Measurements from ENCODE around the gene PSMD4.

The PSMD4 gene

DNA sequence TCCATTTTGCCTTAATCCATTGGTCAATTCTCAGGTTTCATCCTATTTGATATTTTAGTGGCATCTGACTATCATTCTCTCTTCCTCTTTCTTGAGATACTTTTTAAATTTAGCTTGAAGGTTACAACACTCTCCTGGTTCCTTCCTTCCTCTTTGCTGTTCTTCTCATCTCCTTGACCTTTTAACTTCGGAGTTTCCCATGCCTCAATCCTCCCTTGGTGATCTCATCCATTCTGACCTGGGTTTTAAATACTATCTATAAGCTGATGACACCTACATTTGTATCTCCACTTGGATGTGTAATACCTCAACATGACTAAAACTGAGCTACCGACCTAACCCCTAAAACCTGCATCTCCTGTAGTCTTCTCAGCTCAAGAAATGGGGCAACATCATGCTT, 22.7 kb downstream of the PSMD4 start:
- Histone ChIP-seq H3K9ac (ENCODE audit: low read depth, low read length) (no peak overlapping the region), H3K9me3 (ENCODE audit: control insufficient read depth, insufficient read depth, low read length) (no peaks in the 10 kb centered on the region), H3K27me3 (ENCODE audit: control insufficient read depth, insufficient read depth, low read length) (no peaks in the 10 kb centered on the region), H3K36me3 (ENCODE audit: control insufficient read depth, insufficient read depth, low read length) (no peaks in the 10 kb centered on the region), H3K4me1 (ENCODE audit: control insufficient read depth, insufficient read depth, low read length) (no peaks in the 10 kb centered on the region), H3K4me3 (ENCODE audit: low read depth, low read length) (no peak overlapping the region)

DNA sequence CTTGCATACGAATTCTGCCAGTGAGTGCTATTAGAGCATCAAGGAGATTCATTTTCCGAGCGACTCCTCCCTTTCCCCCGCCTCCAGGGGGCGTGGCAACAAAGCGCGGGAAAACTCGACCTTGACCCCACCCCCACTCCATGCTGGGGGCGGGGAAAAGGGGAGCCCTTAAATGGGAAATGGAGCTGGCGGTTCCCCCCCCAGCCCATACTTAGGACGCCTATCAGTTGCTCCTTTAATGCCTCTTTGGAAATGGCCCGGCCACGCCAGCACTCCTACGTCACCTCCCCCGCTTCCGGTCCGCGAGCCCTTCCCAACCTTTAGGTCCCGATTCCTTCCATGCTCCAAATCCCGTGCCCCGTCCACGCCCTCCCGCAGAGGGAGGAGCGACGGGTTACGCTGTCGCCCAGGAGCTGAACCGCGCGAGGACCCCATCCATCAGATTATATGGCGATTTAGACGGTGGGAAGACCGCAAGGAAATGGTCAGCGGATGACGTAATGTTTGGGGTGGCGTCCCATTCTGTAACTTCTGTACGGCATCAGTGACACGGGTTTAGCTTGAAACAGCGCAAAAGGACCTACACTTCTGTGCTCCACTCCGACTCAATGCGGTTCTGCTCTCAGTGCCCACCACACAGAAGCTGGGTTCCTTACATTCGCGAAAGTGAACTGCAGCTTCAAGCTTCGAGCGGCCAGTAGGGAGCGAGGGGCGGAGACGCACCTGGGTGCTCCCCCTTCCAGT, 26.9 kb downstream of the PSMD4 start:
- no peaks in the 10 kb centered on the region for H3K27me3 ChIP-seq (ENCODE audit: control insufficient read depth, insufficient read depth, low read length)
- no peaks in the 10 kb centered on the region for H3K9me3 ChIP-seq (ENCODE audit: control insufficient read depth, insufficient read depth, low read length)
- peak overlapping the region; percentile 79 for H3K4me3 ChIP-seq (ENCODE audit: low read depth, low read length)
- H3K36me3 ChIP-seq (ENCODE audit: control insufficient read depth, insufficient read depth, low read length): peaks cover 9% of the 10 kb centered on the region
- peak overlapping the region; percentile 90 for H3K9ac ChIP-seq (ENCODE audit: low read depth, low read length)
- H3K4me1 ChIP-seq (ENCODE audit: control insufficient read depth, insufficient read depth, low read length): peaks cover 8% of the 10 kb centered on the region

DNA sequence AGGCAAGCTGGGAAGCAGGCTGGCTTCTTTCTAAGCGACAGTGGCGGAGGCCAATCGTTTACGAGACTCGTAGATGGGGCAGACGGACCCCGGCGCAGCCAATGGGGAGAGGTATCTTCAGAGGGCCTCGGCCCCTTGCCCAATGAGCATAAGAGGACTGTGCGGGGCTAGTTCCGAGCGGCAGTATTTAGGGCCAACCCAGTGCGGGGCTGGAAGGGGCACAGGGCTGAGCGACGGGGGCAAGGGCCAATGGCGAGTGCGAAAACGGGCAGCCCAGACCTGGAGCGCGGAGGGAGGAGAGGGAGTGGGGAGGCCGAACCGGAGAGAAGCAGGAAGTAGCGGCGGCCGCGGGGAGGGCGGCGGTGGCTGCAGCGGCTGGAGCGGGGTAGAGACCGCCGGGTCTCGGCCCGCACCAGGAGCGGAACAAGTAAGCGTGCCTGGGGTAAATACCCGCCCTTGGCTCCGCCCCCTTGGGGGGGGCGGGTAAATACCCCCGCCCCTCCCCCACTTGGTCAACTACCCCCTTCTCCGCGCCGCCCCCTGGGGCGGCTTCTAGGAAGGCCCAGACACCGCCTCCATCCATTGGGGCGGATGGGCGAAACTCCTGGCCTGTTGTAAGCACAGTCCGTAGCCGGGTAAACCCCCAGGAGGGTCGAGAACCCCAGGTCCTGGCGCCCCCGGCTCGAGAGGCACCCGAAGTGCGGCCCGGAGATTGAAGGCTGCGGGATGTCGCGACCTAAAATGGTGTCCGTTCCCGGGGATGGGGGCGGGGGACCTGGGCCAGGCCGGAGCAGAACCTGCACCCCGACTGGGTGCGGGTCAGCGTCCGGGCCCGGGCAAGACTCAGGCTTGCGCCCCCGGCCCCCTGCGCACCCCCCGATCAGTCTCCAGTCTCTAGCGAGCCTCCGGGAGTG, 27.7 kb downstream of the PSMD4 start, which contains the start of gene ZNF687:
Gene ZNF687, plus strand, starts transcription at position 331 of the 914 bp plus-strand sequence. CDS start 3,993 bp downstream, outside the sequence.
- Histone ChIP-seq H3K9ac (ENCODE audit: low read depth, low read length) (peak within 1 kb of the TSS; percentile 90), H3K4me3 (ENCODE audit: low read depth, low read length) (peak within 1 kb of the TSS; percentile 79), H3K27me3 (ENCODE audit: control insufficient read depth, insufficient read depth, low read length) (no peaks in the 10 kb centered on the region), H3K4me1 (ENCODE audit: control insufficient read depth, insufficient read depth, low read length) (peaks cover 8% of the 10 kb centered on the region), H3K36me3 (ENCODE audit: control insufficient read depth, insufficient read depth, low read length) (peaks cover 17% of the 10 kb centered on the region), H3K9me3 (ENCODE audit: control insufficient read depth, insufficient read depth, low read length) (no peaks in the 10 kb centered on the region)

DNA sequence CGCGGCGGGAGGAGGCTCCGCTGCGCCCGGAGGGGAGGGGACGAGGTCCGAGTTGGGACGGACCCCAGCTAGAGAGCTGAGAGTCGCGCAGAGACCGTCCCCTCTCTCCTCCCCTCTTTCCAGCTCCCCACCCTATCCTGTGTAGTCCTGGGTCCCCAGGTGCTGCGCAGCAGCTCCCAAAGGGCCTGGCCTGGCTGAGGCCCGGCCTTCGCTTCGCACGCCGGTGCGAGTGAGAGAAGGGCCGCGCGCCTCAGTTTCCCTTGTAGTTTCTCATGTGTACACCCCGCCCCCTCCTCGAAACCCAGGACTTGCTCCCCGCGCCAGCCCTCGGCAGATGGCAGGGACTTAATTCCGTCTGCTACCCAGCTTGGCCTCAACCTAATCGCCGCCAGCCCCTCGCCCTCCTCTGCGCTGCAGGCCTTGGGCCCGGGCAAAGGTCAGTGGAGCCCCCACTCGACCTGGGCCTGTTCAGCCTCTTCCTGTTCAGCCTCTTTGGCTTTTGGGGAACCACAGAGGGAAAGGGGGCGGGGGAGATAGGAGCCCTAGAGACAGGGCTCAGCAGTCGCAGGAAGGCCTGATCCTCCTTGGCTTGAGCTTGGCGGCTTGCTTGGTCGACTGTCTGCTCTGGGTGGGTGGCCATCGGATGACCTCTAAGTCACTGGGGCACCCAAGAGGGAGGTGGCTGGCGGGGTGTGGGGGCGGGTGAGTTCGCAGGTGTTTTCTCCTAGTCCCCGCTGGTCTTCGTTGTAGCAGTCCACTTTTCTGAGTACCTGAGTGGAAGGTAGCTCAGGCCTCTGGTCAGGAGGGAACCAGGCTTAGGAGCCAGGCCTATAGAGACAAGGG, 28.6 kb downstream of the PSMD4 start:
- Histone ChIP-seq H3K9me3 (ENCODE audit: control insufficient read depth, insufficient read depth, low read length) (no peaks in the 10 kb centered on the region), H3K4me3 (ENCODE audit: low read depth, low read length) (peak overlapping the region; percentile 79), H3K4me1 (ENCODE audit: control insufficient read depth, insufficient read depth, low read length) (peaks cover 8% of the 10 kb centered on the region), H3K27me3 (ENCODE audit: control insufficient read depth, insufficient read depth, low read length) (no peaks in the 10 kb centered on the region), H3K9ac (ENCODE audit: low read depth, low read length) (peak overlapping the region; percentile 88), H3K36me3 (ENCODE audit: control insufficient read depth, insufficient read depth, low read length) (peaks cover 26% of the 10 kb centered on the region)

DNA sequence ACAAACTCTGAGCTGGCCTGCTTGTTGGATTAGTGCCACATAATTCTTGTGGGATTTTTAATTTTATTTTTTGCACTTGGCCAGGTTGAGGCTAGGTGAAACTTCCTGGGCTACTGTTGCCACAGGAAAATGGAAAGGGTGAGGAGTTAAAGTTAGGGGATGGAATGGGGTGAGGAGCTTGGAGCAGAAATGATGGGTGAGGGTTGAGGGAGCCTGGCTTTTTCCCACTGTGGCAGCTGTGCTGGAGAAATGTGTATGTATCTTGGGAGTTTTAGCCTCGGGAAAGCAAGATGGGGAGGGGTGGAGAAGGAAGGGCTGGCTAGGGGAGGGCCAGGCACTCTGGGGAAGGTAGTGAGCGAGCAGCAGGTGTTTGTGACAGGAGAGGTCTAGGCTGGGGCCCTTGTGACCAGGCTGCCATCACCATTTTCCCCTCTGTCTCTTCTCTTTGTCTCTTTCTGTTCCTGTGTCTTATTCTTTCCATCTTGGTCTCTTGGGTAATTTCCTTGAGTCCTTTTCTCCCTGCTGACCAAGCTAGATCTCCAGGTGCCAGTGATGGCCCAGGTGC, 29.6 kb downstream of the PSMD4 start:
- Histone ChIP-seq H3K9me3 (ENCODE audit: control insufficient read depth, insufficient read depth, low read length) (no peaks in the 10 kb centered on the region), H3K4me3 (ENCODE audit: low read depth, low read length) (peak overlapping the region; percentile 20), H3K9ac (ENCODE audit: low read depth, low read length) (no peak overlapping the region), H3K4me1 (ENCODE audit: control insufficient read depth, insufficient read depth, low read length) (peaks cover 8% of the 10 kb centered on the region), H3K27me3 (ENCODE audit: control insufficient read depth, insufficient read depth, low read length) (no peaks in the 10 kb centered on the region), H3K36me3 (ENCODE audit: control insufficient read depth, insufficient read depth, low read length) (peaks cover 36% of the 10 kb centered on the region)

DNA sequence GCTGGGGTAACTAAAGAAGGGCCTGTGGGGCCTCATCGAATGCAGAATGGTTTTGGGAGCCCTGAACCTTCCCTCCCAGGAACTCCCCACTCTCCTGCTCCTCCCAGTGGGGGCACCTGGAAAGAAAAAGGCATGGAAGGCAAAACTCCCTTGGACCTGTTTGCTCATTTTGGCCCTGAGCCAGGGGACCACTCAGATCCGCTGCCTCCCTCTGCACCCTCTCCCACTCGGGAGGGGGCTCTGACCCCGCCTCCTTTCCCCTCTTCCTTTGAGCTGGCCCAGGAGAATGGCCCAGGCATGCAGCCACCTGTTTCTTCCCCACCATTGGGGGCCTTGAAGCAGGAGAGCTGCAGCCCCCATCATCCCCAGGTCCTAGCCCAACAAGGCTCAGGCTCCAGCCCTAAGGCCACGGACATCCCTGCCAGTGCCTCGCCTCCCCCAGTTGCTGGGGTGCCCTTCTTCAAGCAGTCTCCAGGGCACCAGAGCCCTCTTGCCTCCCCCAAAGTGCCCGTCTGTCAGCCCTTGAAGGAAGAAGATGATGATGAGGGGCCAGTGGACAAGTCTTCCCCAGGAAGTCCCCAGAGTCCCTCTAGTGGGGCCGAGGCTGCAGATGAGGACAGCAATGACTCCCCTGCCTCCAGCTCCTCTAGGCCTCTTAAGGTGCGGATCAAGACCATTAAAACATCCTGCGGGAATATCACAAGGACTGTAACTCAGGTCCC, 32.2 kb downstream of the PSMD4 start:
- Histone ChIP-seq H3K27me3 (ENCODE audit: control insufficient read depth, insufficient read depth, low read length) (no peaks in the 10 kb centered on the region), H3K9me3 (ENCODE audit: control insufficient read depth, insufficient read depth, low read length) (no peaks in the 10 kb centered on the region), H3K4me1 (ENCODE audit: control insufficient read depth, insufficient read depth, low read length) (peaks cover 8% of the 10 kb centered on the region), H3K4me3 (ENCODE audit: low read depth, low read length) (no peak overlapping the region), H3K36me3 (ENCODE audit: control insufficient read depth, insufficient read depth, low read length) (peaks cover 55% of the 10 kb centered on the region), H3K9ac (ENCODE audit: low read depth, low read length) (no peak overlapping the region)

DNA sequence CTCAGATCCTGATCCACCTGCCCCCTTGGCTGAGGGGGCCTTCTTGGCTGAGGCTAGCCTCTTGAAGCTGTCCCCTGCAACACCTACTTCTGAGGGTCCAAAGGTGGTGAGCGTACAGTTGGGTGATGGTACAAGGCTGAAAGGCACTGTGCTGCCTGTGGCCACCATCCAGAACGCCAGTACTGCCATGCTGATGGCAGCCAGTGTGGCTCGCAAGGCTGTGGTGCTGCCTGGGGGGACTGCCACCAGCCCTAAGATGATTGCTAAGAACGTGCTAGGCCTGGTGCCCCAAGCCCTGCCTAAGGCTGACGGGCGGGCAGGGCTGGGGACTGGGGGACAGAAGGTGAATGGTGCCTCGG, 32.8 kb downstream of the PSMD4 start:
- no peaks in the 10 kb centered on the region for H3K27me3 ChIP-seq (ENCODE audit: control insufficient read depth, insufficient read depth, low read length)
- H3K36me3 ChIP-seq (ENCODE audit: control insufficient read depth, insufficient read depth, low read length): peaks cover 58% of the 10 kb centered on the region
- no peak overlapping the region for H3K4me3 ChIP-seq (ENCODE audit: low read depth, low read length)
- no peak overlapping the region for H3K9ac ChIP-seq (ENCODE audit: low read depth, low read length)
- H3K4me1 ChIP-seq (ENCODE audit: control insufficient read depth, insufficient read depth, low read length): peaks cover 8% of the 10 kb centered on the region
- no peaks in the 10 kb centered on the region for H3K9me3 ChIP-seq (ENCODE audit: control insufficient read depth, insufficient read depth, low read length)

DNA sequence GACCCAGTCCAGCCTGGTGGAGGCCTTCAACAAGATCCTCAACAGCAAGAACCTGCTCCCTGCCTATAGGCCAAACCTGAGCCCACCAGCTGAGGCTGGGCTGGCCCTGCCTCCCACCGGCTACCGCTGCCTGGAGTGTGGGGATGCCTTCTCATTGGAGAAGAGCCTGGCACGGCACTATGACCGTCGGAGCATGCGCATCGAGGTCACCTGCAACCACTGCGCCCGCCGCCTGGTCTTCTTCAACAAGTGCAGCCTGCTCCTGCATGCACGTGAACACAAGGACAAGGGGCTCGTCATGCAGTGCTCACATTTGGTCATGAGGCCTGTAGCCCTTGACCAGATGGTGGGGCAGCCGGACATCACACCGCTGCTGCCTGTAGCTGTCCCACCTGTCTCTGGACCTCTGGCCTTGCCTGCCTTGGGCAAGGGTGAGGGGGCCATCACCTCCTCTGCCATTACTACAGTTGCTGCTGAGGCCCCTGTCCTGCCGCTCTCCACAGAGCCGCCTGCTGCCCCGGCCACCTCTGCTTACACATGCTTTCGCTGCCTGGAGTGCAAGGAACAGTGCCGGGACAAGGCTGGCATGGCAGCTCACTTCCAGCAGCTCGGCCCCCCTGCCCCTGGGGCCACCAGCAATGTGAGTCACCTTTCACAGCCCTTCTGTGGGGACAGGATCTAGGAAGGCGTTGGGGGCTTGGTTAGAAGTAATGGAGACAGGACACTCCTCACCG, 33.4 kb downstream of the PSMD4 start:
- Histone ChIP-seq H3K27me3 (ENCODE audit: control insufficient read depth, insufficient read depth, low read length) (no peaks in the 10 kb centered on the region), H3K4me3 (ENCODE audit: low read depth, low read length) (no peak overlapping the region)

DNA sequence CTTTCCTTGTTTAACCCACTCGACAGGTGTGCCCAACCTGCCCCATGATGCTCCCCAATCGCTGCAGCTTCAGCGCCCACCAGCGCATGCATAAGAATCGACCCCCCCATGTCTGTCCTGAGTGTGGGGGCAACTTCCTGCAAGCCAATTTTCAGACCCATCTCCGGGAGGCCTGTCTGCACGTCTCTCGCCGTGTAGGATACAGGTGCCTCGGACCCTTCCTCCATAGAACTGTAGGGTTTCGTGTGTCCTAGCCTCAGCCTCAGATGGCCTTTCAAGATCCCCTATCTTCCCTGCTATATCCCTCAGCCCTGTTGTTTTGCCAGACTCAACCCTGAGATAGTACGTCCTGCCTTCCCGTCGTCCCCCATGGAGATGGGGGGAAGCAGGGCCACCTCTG, 34.0 kb downstream of the PSMD4 start:
- no peak overlapping the region for H3K9ac ChIP-seq (ENCODE audit: low read depth, low read length)
- H3K4me1 ChIP-seq (ENCODE audit: control insufficient read depth, insufficient read depth, low read length): peaks cover 7% of the 10 kb centered on the region
- no peak overlapping the region for H3K4me3 ChIP-seq (ENCODE audit: low read depth, low read length)
- no peaks in the 10 kb centered on the region for H3K27me3 ChIP-seq (ENCODE audit: control insufficient read depth, insufficient read depth, low read length)
- H3K36me3 ChIP-seq (ENCODE audit: control insufficient read depth, insufficient read depth, low read length): peaks cover 69% of the 10 kb centered on the region
- no peaks in the 10 kb centered on the region for H3K9me3 ChIP-seq (ENCODE audit: control insufficient read depth, insufficient read depth, low read length)

More for the DNA sequence above, 33.4 kb downstream of the PSMD4 start:
- H3K9me3 ChIP-seq (ENCODE audit: control insufficient read depth, insufficient read depth, low read length): no peaks in the 10 kb centered on the region
- peaks cover 64% of the 10 kb centered on the region for H3K36me3 ChIP-seq (ENCODE audit: control insufficient read depth, insufficient read depth, low read length)
- H3K9ac ChIP-seq (ENCODE audit: low read depth, low read length): no peak overlapping the region
- H3K4me1 ChIP-seq (ENCODE audit: control insufficient read depth, insufficient read depth, low read length): peaks cover 8% of the 10 kb centered on the region

DNA sequence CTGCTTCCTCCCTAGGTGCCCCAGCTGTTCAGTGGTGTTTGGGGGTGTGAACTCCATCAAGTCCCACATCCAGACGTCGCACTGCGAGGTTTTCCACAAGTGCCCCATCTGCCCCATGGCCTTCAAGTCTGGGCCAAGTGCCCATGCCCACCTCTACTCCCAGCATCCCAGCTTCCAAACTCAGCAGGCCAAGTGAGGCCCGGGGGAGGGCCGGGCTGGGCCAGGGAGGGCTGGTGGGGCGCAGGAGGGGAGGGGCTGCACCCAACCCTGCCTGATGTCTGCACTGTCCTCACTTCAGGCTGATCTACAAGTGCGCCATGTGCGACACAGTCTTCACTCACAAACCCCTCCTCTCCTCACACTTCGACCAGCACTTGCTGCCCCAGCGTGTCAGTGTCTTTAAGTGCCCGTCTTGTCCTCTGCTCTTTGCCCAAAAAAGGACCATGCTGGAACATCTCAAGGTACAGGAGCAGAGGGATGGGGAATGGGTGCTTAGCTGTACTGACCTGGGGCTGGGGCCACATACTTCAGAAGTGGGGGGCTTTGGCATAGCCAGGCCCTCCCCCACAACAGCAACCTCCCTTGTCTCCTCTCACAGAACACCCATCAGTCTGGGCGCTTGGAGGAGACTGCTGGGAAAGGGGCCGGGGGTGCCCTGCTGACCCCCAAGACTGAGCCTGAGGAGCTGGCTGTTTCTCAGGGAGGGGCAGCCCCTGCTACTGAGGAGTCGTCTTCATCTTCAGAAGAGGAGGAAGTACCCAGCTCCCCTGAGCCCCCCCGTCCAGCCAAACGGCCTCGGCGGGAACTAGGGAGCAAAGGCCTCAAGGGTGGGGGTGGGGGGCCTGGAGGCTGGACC, 34.8 kb downstream of the PSMD4 start:
- Histone ChIP-seq H3K4me3 (ENCODE audit: low read depth, low read length) (no peak overlapping the region), H3K36me3 (ENCODE audit: control insufficient read depth, insufficient read depth, low read length) (peaks cover 77% of the 10 kb centered on the region), H3K9ac (ENCODE audit: low read depth, low read length) (no peak overlapping the region), H3K9me3 (ENCODE audit: control insufficient read depth, insufficient read depth, low read length) (no peaks in the 10 kb centered on the region), H3K4me1 (ENCODE audit: control insufficient read depth, insufficient read depth, low read length) (peaks cover under 1% of the 10 kb centered on the region), H3K27me3 (ENCODE audit: control insufficient read depth, insufficient read depth, low read length) (no peaks in the 10 kb centered on the region)
